K562 (cell line): ENCODE data around the gene HPS5. TPM values are rescaled to one million over a fixed set of nuclear protein-coding genes. Genes with fewer than 3 reads are reported as not detected.

ENCODE experiments used
- ATAC-seq: fragments of 200-7000 bp; cut with Tn5 transposase; 3 replicates; pipeline ENCODE4 v1.9.1; 2020; ENCODE audit warnings: moderate library complexity
- BruUV-seq: library from RNA; stranded (reverse); fragments of 400-500 nt; replicated peaks from 2 replicates; lab custom pipeline; 2021; lab: Mats Ljungman, UMichigan
- CTCF ChIA-PET: fragments of 300-600 bp; formaldehyde crosslinking; extraction: SDS; loops from one replicate; lab custom pipeline; 2021; ENCODE audit warnings: low intra/inter-chr PET ratio; lab: Yijun Ruan, JAX
- POLR2A ChIA-PET: fragments of 300-600, 350-650 bp; sonication (Branson Sonifier 250); formaldehyde crosslinking; extraction: SDS; loops from one replicate; lab custom pipeline; 2021; ENCODE audit warnings: antibody characterized with exemption, inconsistent platforms; lab: Yijun Ruan, JAX
- DNase-seq, 4 experiments: peaks; one replicate each; pipeline versions ENCODE4 v3.0.0 to v3.0.0-alpha.2; 2011 to 2018; ENCODE audit warnings: low spot score in 3 of 4, mixed read lengths in 3 of 4; ENCODE audit errors: extremely low read depth in 1 of 4
- FAIRE-seq: peaks from 2 replicates; lab custom pipeline; 2011; peaks lifted over from hg19 to GRCh38; lab: Jason Lieb, UNC
- H2AFZ ChIP-seq: 2 replicates; pipeline ENCODE4 v1.6.0; 2011; ENCODE audit warnings: low read depth, low read length, control low read depth, inconsistent platforms
- H3K27ac ChIP-seq: fragments of 200-600 bp; 3 replicates; pipeline ENCODE4 v1.8.0; 2011; ENCODE audit warnings: low read depth, mild to moderate bottlenecking, control low read depth, inconsistent platforms, low read length, moderate library complexity, mixed read lengths; ENCODE audit errors: extremely low read depth
- H3K27me3 ChIP-seq, 2 experiments: fragments of 300-600 bp in 1 of 2; 2 replicates in 1 of 2; 3 replicates in 1 of 2; pipeline versions ENCODE4 v1.6.0 to v1.8.0; 2011; ENCODE audit warnings: inconsistent platforms in 2 of 2, low read length in 2 of 2, mild to moderate bottlenecking in 1 of 2, mixed read lengths in 1 of 2, moderate library complexity in 1 of 2; ENCODE audit not compliant: control insufficient read depth in 2 of 2, insufficient read depth in 2 of 2
- H3K36me3 ChIP-seq: fragments of 300-600 bp; 3 replicates; pipeline ENCODE4 v1.8.0; 2011; ENCODE audit warnings: mild to moderate bottlenecking, low read length, inconsistent platforms; ENCODE audit not compliant: control insufficient read depth, insufficient read depth
- H3K4me1 ChIP-seq, 2 experiments: fragments of 200-600 bp in 1 of 2; replicated peaks in 1 of 2; 2 replicates in 1 of 2; 3 replicates in 1 of 2; pipeline versions ENCODE4 v1.5.1 to v1.8.0; 2011; ENCODE audit warnings: inconsistent platforms in 2 of 2, low read length in 2 of 2, mild to moderate bottlenecking in 1 of 2, mixed read lengths in 1 of 2, moderate library complexity in 1 of 2; ENCODE audit not compliant: control insufficient read depth in 2 of 2, insufficient read depth in 2 of 2
- H3K4me2 ChIP-seq: 2 replicates; pipeline ENCODE4 v1.6.1; 2011; ENCODE audit warnings: low read length, control low read depth, inconsistent platforms, mixed read lengths; ENCODE audit not compliant: insufficient read depth
- H3K4me3 ChIP-seq: fragments of 200-600 bp; sonication (generic), shearing (Covaris generic); 2 replicates; pipeline ENCODE4 v1.5.1; 2016; ENCODE audit warnings: control low read depth, inconsistent platforms
- H3K79me2 ChIP-seq: fragments of 200-600 bp; 3 replicates; pipeline ENCODE4 v1.8.0; 2011; ENCODE audit warnings: low read length, inconsistent platforms; ENCODE audit not compliant: control insufficient read depth, insufficient read depth
- H3K9ac ChIP-seq, 2 experiments: 2 replicates each; pipeline versions ENCODE4 v1.6.0 to v1.6.1; 2011; ENCODE audit warnings: low read depth in 2 of 2, low read length in 2 of 2, control low read depth in 1 of 2, inconsistent platforms in 1 of 2, mild to moderate bottlenecking in 1 of 2, mixed read lengths in 1 of 2; ENCODE audit not compliant: insufficient read depth in 1 of 2
- H3K9me1 ChIP-seq: one replicate; pipeline ENCODE4 v1.6.0; 2011; ENCODE audit warnings: inconsistent platforms, mild to moderate bottlenecking, low read length, moderate library complexity; ENCODE audit not compliant: control insufficient read depth, insufficient read depth
- H3K9me3 ChIP-seq: replicated peaks from 2 replicates; pipeline ENCODE4 v1.5.1; 2011; ENCODE audit warnings: low read depth, low read length, inconsistent platforms; ENCODE audit not compliant: control insufficient read depth, insufficient read depth
- H4K20me1 ChIP-seq: replicated peaks from 2 replicates; pipeline ENCODE4 v1.6.1; 2011; ENCODE audit warnings: low read length, inconsistent platforms, mixed read lengths; ENCODE audit not compliant: control insufficient read depth, insufficient read depth
- ATF1 ChIP-seq, 2 experiments: fragments of 450-650 bp in 1 of 2; IDR thresholded peaks; 2 replicates each; pipeline ENCODE4 v1.6.1; 2016; ENCODE audit warnings: missing compliant biosample characterization in 1 of 2, missing genetic modification characterization in 1 of 2
- CSDE1 ChIP-seq, 2 experiments: fragments of 450-650 bp; IDR thresholded peaks; 2 replicates each; pipeline ENCODE4 v1.6.1; 2016; ENCODE audit warnings: mild to moderate bottlenecking in 1 of 2
- EHMT2 ChIP-seq: fragments of 450-650 bp; IDR thresholded peaks from 2 replicates; pipeline ENCODE4 v1.6.1; 2018; ENCODE audit warnings: antibody characterized with exemption
- ILK ChIP-seq: fragments of 450-650 bp; IDR thresholded peaks from 2 replicates; pipeline ENCODE4 v1.6.1; 2016; ENCODE audit warnings: missing genetic modification characterization, low read depth, mild to moderate bottlenecking, missing compliant biosample characterization, moderate library complexity, borderline replicate concordance
- MAZ ChIP-seq, 2 experiments: fragments of 450-650 bp in 1 of 2; sonication (generic) in 1 of 2; formaldehyde crosslinking; IDR thresholded peaks in 1 of 2; conservative IDR thresholded peaks in 1 of 2; 2 replicates each; pipeline versions ENCODE4 v1.4.0 to v1.5.0; 2020; ENCODE audit warnings: mild to moderate bottlenecking in 1 of 2, missing genetic modification reagents in 1 of 2
- MBD2 ChIP-seq: sonication (generic); IDR thresholded peaks from 2 replicates; pipeline ENCODE4 v1.6.1; 2016; ENCODE audit warnings: low read depth, borderline replicate concordance
- NR3C1 ChIP-seq: sonication (generic); formaldehyde crosslinking; IDR thresholded peaks from 2 replicates; pipeline ENCODE4 v1.8.1; 2022; ENCODE audit warnings: missing genetic modification reagents
- POLR2G ChIP-seq: fragments of 200-400 bp; formaldehyde crosslinking; IDR thresholded peaks from 2 replicates; pipeline ENCODE4 v1.6.1; 2017; ENCODE audit warnings: low read depth, mild to moderate bottlenecking, antibody characterized with exemption, low read length, moderate library complexity
- PTTG1 ChIP-seq: fragments of 450-650 bp; IDR thresholded peaks from 2 replicates; pipeline ENCODE4 v1.6.1; 2016; ENCODE audit warnings: low read depth, mild to moderate bottlenecking, missing genetic modification characterization, missing compliant biosample characterization
- TCF3 ChIP-seq: sonication (generic); formaldehyde crosslinking; IDR thresholded peaks from 2 replicates; pipeline ENCODE4 v1.4.0; 2020; ENCODE audit warnings: mild to moderate bottlenecking, missing genetic modification reagents
- ZBTB7A ChIP-seq: IDR thresholded peaks from 2 replicates; pipeline ENCODE4 v1.6.1; 2011; ENCODE audit warnings: low read depth, mild to moderate bottlenecking, low read length, moderate library complexity, borderline replicate concordance; ENCODE audit not compliant: control insufficient read depth
- ZC3H8 ChIP-seq: fragments of 450-650 bp; IDR thresholded peaks from 2 replicates; pipeline ENCODE4 v1.6.1; 2017
- ZNF133 ChIP-seq: fragments of 250-450 bp; sonication (Bioruptor Pico); IDR thresholded peaks from 2 replicates; pipeline ENCODE4 v1.4.0; 2020; ENCODE audit warnings: mild to moderate bottlenecking
- ZNF274 ChIP-seq: IDR thresholded peaks from 2 replicates; pipeline ENCODE4 v1.6.1; 2011; ENCODE audit warnings: low read depth, mild to moderate bottlenecking, low read length, moderate library complexity, borderline replicate concordance
- ZNF398 ChIP-seq: fragments of 250-450 bp; sonication (Bioruptor Pico); IDR thresholded peaks from 2 replicates; pipeline ENCODE4 v1.8.0; 2021; ENCODE audit warnings: moderate library complexity, mild to moderate bottlenecking, inconsistent platforms
- ZNF512 ChIP-seq: IDR thresholded peaks from 2 replicates; pipeline ENCODE4 v1.6.1; 2016; ENCODE audit warnings: missing genetic modification characterization, missing compliant biosample characterization
- ZNF589 ChIP-seq: fragments of 200-800 bp; sonication (Bioruptor generic); IDR thresholded peaks from 2 replicates; pipeline ENCODE4 v1.6.1; 2016; ENCODE audit warnings: low read depth, missing genetic modification characterization, missing compliant biosample characterization
- ZNF785 ChIP-seq: fragments of 250-450 bp; sonication (Bioruptor Pico); IDR thresholded peaks from 2 replicates; pipeline ENCODE4 v1.4.0; 2020; ENCODE audit warnings: mild to moderate bottlenecking
- WGBS: fragments of 100-300 bp; shearing (Covaris generic); methylation state at CpG from one replicate; pipeline ENCODE4 v1.1.6; 2016; ENCODE audit warnings: low coverage, mixed read lengths; ENCODE audit not compliant: insufficient coverage; ENCODE audit errors: missing lambda C conversion rate; 5-methylcytosine and 5-hydroxymethylcytosine counted together
- in situ Hi-C: fragments of 300-500 bp; cut with MboI; formaldehyde crosslinking; loops from 4 replicates; pipeline ENCODE4 v1.15.0; 2018; ENCODE audit warnings: inconsistent platforms, mixed read lengths
- intact Hi-C: fragments of 100-400 bp; cut with micrococcal nuclease; formaldehyde crosslinking; loops from 2 replicates; pipeline ENCODE4 v1.14.2; 2022
- polyA plus RNA-seq, 8 experiments: library from polyadenylated mRNA; depleted of rRNA in 4 of 8; stranded (reverse) in 5 of 8; unstranded in 3 of 8; fragments of >200 nt; fragmentation: Nextera tagmentation in 2 of 8; fragmentation: Illumina TruSeq in 1 of 8; extraction: Ambion mirVana in 2 of 8; extraction: Trizol in 1 of 8; gene quantifications; 2 replicates each; pipeline versions ENCODE4 v1.2.1 to v1.2.3, GENCODE V29; 2011 to 2014; ENCODE audit warnings: inconsistent platforms in 1 of 8, missing spikeins in 1 of 8
- total RNA-seq, 7 experiments: library from RNA; depleted of rRNA in 6 of 7; stranded (reverse); fragments of >200 nt in 6 of 7; fragmentation: Illumina TruSeq in 2 of 7; extraction: Trizol in 2 of 7; gene quantifications; 2 replicates each; pipeline versions ENCODE4 v1.2.1 to v1.2.3, GENCODE V29; 2011 to 2021; ENCODE audit warnings: low replicate concordance in 1 of 7
- TF ChIP-seq, protein P1 (sequence below): fragments of 250-450 bp; sonication (Bioruptor Pico); IDR thresholded peaks from 2 replicates; pipeline ENCODE4 v1.4.0; 2020; ENCODE audit warnings: mild to moderate bottlenecking

The HPS5 gene
- total and polyA plus RNA-seq, 9 of the 15 experiments (the other 6 are each of a cell fraction or from before 2014, with no cell fraction given): 12.2 to 28.1 (median 16.8) TPM

GRCh38 chr11:18347471-18348125 lies 25.7 kb upstream of the HPS5 start:
- H3K4me1 ChIP-seq: no peaks in the 10 kb centered on the region
- no peak overlapping the region for H3K9ac ChIP-seq
- no peak overlapping the region for H3K27ac ChIP-seq
- H3K9me1 ChIP-seq: no peaks in the 10 kb centered on the region
- no TSS peak for BruUV-seq
- TF ChIP-seq ZNF589 (CRISPR knock-in tag) (no peak), ZNF512 (no peak), ZNF274 (no peak), ZNF398 (CRISPR knock-in tag) (no peak), MBD2 (no peak), NR3C1 (CRISPR knock-in tag) (no peak), PTTG1 (no peak), ZC3H8 (no peak), ZNF133 (CRISPR knock-in tag) (no peak), ZBTB7A (no peak), CSDE1 (IDR thresholded peaks at IDR 0.05) (no peak), ZNF785 (no peak), TCF3 (CRISPR knock-in tag) (no peak), ILK (tag) (no peak), MAZ (CRISPR knock-in tag; conservative IDR thresholded peaks at IDR 0.05 in 1 of 2, IDR thresholded peaks at IDR 0.05 in 1 of 2) (no peak), ATF1 (CRISPR knock-in tag; IDR thresholded peaks at IDR 0.05) (no peak), ATF1 (tag; IDR thresholded peaks at IDR 0.05) (no peak), EHMT2 (no peak), POLR2G (no peak)
- TF ChIP-seq, protein P1, sequence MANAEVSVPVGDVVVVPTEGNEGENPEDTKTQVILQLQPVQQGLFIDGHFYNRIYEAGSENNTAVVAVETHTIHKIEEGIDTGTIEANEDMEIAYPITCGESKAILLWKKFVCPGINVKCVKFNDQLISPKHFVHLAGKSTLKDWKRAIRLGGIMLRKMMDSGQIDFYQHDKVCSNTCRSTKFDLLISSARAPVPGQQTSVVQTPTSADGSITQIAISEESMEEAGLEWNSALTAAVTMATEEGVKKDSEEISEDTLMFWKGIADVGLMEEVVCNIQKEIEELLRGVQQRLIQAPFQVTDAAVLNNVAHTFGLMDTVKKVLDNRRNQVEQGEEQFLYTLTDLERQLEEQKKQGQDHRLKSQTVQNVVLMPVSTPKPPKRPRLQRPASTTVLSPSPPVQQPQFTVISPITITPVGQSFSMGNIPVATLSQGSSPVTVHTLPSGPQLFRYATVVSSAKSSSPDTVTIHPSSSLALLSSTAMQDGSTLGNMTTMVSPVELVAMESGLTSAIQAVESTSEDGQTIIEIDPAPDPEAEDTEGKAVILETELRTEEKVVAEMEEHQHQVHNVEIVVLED (CRISPR knock-in tag): no peak
- intact Hi-C loops: no loop called here
- H3K9me3 ChIP-seq: no peaks in the 10 kb centered on the region
- no peaks in the 10 kb centered on the region for H3K79me2 ChIP-seq
- POLR2A ChIA-PET: interaction anchor here (0.9 kb wide), 1 partner anchor 49 kb away, joined by 3 read pairs; no protein-coding TSS in a partner anchor
- FAIRE-seq (no peak), DNase-seq (no peak), ATAC-seq (no peak)
- H3K27me3 ChIP-seq: no peaks in the 10 kb centered on the region
- 86% methylated on average over 5 of the region's 5 CpGs for WGBS
- in situ Hi-C loops: no loop called here
- no peak overlapping the region for H3K4me3 ChIP-seq
- H2AFZ ChIP-seq: no peak overlapping the region
- CTCF ChIA-PET: no interaction called here
- H3K36me3 ChIP-seq: peaks cover 85% of the 10 kb centered on the region
- H3K4me2 ChIP-seq: no peak overlapping the region
- no peaks in the 10 kb centered on the region for H4K20me1 ChIP-seq
